ENCODE results near the gene LRRC74B.
"Not testable (repeated sequence)": the region's sequence is repeated elsewhere in the genome, so short reads cannot be mapped to it uniquely, and the experiment has no call there.

The LRRC74B gene

GRCh38 chr22:21039158-21039557 is 6.6 kb upstream of the LRRC74B start:
- DNase-seq (ENCODE audit: low read depth); H3K4me3 ChIP-seq (ENCODE audit: low read length); H3K9ac ChIP-seq (ENCODE audit: low read length); H3K36me3 ChIP-seq (ENCODE audit: control insufficient read depth, insufficient read depth, low read length, severe bottlenecking); H3K9me3 ChIP-seq (ENCODE audit: control insufficient read depth, low read length); H3K27me3 ChIP-seq (replicated peaks; ENCODE audit: control insufficient read depth, insufficient read depth, low read length): not testable (repeated sequence)
- peaks cover 31% of the 10 kb centered on the region for H3K4me1 ChIP-seq (ENCODE audit: control insufficient read depth, insufficient read depth, low read length)

GRCh38 chr22:21041937-21042336 is 3.8 kb upstream of the LRRC74B start:
- Histone ChIP-seq H3K36me3 (ENCODE audit: control insufficient read depth, insufficient read depth, low read length, severe bottlenecking) (no peaks in the 10 kb centered on the region), H3K9ac (ENCODE audit: low read length) (no peak overlapping the region), H3K4me1 (ENCODE audit: control insufficient read depth, insufficient read depth, low read length) (peaks cover 34% of the 10 kb centered on the region), H3K4me3 (ENCODE audit: low read length) (no peak overlapping the region), H3K27me3 (replicated peaks; ENCODE audit: control insufficient read depth, insufficient read depth, low read length) (no peaks in the 10 kb centered on the region), H3K9me3 (ENCODE audit: control insufficient read depth, low read length) (no peaks in the 10 kb centered on the region)
- DNase-seq (ENCODE audit: low read depth), result peak; percentile 57

DNA sequence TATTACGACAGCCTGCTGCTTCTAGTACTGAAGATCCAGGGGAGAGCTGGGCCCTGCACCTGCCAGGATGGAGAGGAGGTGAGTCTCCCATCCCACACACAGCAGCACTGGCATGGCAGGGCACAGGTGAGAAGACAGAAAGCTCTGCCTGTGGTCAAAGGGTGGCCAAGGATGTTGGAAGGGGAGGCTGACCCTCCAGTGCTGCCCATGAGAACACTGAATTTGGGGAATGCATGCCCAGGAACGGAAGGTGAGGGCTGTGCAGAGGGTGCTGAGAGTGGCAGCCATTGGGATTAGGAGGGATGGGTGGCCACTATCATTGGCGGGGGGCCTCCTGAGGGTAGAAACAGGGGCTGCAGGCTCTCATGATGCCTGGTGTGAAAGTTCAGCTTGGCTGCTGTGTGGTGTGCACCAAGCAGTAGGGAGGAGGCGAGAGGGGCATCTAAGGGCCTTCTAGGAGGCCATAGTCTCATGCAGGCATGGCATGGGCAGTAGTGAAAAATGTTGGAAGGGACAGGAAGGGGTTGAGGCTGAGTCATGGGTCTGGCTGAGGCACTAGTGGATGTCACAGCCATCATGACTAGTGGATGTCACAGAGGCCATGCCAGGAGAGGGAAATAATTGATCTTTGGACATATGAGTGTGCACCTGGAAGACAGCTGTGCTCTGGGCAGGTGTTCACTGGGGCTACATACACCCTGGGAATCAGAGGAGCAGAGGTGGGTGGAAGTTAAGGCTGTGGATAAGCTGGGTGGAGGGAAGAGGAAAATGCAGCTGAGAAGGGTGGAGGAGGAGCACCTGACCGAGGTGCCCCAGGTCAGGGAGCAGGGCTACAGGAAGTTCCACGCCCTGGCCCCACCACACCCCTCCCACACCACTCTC is 2.5 kb upstream of the LRRC74B start:
- no peak for DNase-seq (ENCODE audit: low read depth)
- Histone ChIP-seq H3K4me3 (ENCODE audit: low read length) (no peak overlapping the region), H3K9ac (ENCODE audit: low read length) (no peak overlapping the region), H3K4me1 (ENCODE audit: control insufficient read depth, insufficient read depth, low read length) (peaks cover 25% of the 10 kb centered on the region), H3K9me3 (ENCODE audit: control insufficient read depth, low read length) (no peaks in the 10 kb centered on the region), H3K27me3 (replicated peaks; ENCODE audit: control insufficient read depth, insufficient read depth, low read length) (peaks cover 3% of the 10 kb centered on the region), H3K36me3 (ENCODE audit: control insufficient read depth, insufficient read depth, low read length, severe bottlenecking) (no peaks in the 10 kb centered on the region)

DNA sequence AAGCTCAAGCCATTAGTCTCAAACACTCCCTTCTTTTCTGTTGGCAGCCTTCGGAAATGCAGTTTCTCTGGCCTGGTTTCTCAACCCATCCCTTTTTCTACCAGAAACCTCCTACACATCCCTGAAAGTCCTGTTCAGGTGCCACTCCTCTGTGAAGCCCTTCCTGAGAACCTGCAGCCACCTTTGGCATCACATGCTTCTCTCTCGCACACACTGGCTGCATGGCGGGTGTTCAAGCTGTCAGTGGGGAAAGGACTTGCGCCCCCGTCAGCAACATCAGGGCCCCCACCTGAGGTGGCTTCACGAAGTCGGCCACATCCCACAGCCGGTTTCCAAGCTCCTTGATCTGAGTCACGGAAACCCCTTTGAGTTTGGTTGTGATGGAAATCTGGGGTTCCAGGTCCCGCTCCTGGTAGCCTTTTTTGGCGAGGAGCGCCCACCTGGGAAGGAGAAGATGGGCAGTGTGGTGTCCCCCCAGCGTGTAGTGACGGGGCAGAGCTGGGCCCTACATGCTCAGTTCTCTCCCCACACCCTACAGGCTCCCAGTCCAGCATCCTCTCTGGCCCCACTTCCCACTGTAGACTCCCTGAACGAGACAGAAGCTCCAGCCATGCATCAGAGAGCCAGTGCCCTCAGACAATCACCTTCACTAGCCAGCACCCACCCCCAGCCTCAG is 1.7 kb upstream of the LRRC74B start:
- Histone ChIP-seq H3K9ac (ENCODE audit: low read length) (no peak overlapping the region), H3K36me3 (ENCODE audit: control insufficient read depth, insufficient read depth, low read length, severe bottlenecking) (no peaks in the 10 kb centered on the region), H3K27me3 (replicated peaks; ENCODE audit: control insufficient read depth, insufficient read depth, low read length) (peaks cover 5% of the 10 kb centered on the region), H3K4me3 (ENCODE audit: low read length) (no peak overlapping the region), H3K4me1 (ENCODE audit: control insufficient read depth, insufficient read depth, low read length) (peaks cover 19% of the 10 kb centered on the region), H3K9me3 (ENCODE audit: control insufficient read depth, low read length) (no peaks in the 10 kb centered on the region)
- no peak for DNase-seq (ENCODE audit: low read depth)

DNA sequence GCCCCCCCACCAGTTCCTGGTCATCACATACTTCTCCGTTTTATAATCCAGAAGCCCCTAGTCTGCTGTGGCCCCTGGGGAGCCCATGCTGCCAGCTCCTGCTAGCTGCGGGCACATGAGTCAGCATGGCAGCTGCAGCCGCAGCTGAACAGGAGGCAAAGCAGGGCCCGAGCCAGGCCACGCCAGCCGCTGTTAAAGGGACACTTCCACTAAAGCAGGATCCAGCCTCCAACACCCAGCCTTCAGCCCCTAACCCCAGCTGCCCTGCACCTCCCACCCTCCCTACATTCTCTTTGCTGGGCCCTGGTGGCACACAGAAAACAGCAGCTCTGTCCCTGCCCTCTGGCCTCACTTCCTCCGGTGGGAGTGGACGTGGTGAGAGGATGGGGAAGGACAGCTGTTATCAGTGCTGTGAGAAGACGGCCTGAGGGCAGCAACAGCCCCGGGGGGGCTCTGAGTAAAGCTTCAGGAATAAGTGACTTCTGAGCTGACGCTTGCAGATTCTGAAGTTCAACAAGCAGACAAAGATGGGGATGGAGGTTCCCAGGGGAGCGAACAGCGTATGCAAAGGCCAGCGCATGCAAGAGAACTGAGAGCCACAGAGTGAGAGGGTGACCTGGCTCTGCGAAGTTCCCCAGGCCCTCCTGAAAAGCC is 688 bp upstream of the LRRC74B start:
- Histone ChIP-seq H3K9ac (ENCODE audit: low read length) (peak overlapping the region; percentile 20), H3K4me1 (ENCODE audit: control insufficient read depth, insufficient read depth, low read length) (peaks cover 19% of the 10 kb centered on the region), H3K4me3 (ENCODE audit: low read length) (peak overlapping the region; percentile 68), H3K9me3 (ENCODE audit: control insufficient read depth, low read length) (no peaks in the 10 kb centered on the region), H3K27me3 (replicated peaks; ENCODE audit: control insufficient read depth, insufficient read depth, low read length) (peaks cover 5% of the 10 kb centered on the region), H3K36me3 (ENCODE audit: control insufficient read depth, insufficient read depth, low read length, severe bottlenecking) (no peaks in the 10 kb centered on the region)
- DNase-seq (ENCODE audit: low read depth), result peak; percentile 60

- H3K27me3 ChIP-seq (replicated peaks; ENCODE audit: control insufficient read depth, insufficient read depth, low read length), result peaks cover 5% of the 10 kb centered on the region
- H3K36me3 ChIP-seq (ENCODE audit: control insufficient read depth, insufficient read depth, low read length, severe bottlenecking), result no peaks in the 10 kb centered on the region
- no peak overlapping the region for H3K9ac ChIP-seq (ENCODE audit: low read length)
- no peaks in the 10 kb centered on the region for H3K9me3 ChIP-seq (ENCODE audit: control insufficient read depth, low read length)
- H3K4me3 ChIP-seq (ENCODE audit: low read length), result no peak overlapping the region
- DNase-seq (ENCODE audit: low read depth), result no peak
- H3K4me1 ChIP-seq (ENCODE audit: control insufficient read depth, insufficient read depth, low read length), result peaks cover 19% of the 10 kb centered on the region
Measured at GRCh38 chr22:21047035-21047661, 1.4 kb downstream of the LRRC74B start.

DNA sequence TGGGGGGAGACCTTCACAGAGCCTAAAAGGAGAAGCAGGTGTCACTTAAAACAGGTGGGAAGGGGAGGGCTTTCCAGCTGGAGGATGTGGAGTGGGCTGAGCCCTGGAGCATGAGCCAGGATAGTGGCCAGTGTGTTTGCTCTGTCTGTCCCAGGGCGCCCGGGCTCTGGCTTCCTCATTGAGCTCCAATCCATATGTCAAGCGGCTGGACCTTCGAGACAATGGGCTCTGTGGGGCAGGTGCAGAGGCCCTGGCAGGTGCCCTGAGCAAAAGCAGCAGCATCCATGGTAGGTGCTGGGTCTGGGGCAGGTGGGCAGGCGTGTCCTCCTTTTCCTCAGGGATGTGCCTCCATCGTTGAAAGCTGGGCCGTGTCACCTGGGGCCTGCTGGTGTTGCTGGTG is 2.0 kb downstream of the LRRC74B start:
- Histone ChIP-seq H3K4me3 (ENCODE audit: low read length) (no peak overlapping the region), H3K27me3 (replicated peaks; ENCODE audit: control insufficient read depth, insufficient read depth, low read length) (peaks cover 11% of the 10 kb centered on the region), H3K4me1 (ENCODE audit: control insufficient read depth, insufficient read depth, low read length) (peaks cover 19% of the 10 kb centered on the region), H3K36me3 (ENCODE audit: control insufficient read depth, insufficient read depth, low read length, severe bottlenecking) (no peaks in the 10 kb centered on the region), H3K9me3 (ENCODE audit: control insufficient read depth, low read length) (no peaks in the 10 kb centered on the region), H3K9ac (ENCODE audit: low read length) (no peak overlapping the region)
- DNase-seq (ENCODE audit: low read depth), result no peak

DNA sequence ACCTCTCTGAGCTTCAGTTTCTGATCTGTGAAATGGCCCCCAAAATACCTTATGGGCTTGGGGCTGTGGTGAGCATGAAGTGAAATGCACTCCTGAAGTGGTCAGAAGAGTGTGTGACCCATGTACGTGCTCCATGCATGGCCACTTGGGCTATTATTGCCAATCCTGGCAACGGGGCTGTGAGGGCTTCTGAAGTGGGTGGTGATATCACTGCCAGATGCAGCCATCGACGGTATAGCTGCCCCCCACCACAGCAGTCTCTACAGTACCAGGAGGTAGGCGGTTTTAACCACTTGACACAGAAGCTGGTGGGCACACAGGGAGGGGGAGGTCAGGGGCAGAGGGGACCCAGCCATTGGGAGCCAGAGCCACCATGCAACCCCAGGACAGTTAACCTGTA is 2.7 kb downstream of the LRRC74B start:
- not testable (repeated sequence) for H3K9me3 ChIP-seq (ENCODE audit: control insufficient read depth, low read length); H3K4me3 ChIP-seq (ENCODE audit: low read length); DNase-seq (ENCODE audit: low read depth); H3K36me3 ChIP-seq (ENCODE audit: control insufficient read depth, insufficient read depth, low read length, severe bottlenecking); H3K9ac ChIP-seq (ENCODE audit: low read length)
- Histone ChIP-seq H3K4me1 (ENCODE audit: control insufficient read depth, insufficient read depth, low read length) (peaks cover 19% of the 10 kb centered on the region), H3K27me3 (replicated peaks; ENCODE audit: control insufficient read depth, insufficient read depth, low read length) (peaks cover 14% of the 10 kb centered on the region)

DNA sequence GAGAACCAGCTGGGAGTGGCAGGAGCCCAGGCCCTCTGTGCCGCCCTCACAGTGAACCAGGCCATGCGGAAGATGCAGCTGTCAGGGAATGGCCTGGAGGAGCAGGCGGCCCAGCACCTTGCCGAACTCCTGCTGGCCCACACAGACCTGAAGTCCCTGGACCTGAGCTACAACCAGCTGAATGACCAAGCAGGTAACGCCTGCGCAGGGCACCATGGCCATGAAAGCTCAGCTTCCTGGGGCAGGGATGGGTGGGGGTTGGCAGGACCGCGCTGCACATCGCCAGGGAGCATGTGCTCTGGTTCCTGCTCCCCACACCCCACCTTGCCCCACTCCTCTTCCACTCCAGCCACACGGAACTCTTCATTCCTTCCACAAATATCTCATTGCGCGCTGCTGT is 3.2 kb downstream of the LRRC74B start:
- H3K9ac ChIP-seq (ENCODE audit: low read length); H3K9me3 ChIP-seq (ENCODE audit: control insufficient read depth, low read length); H3K4me3 ChIP-seq (ENCODE audit: low read length); DNase-seq (ENCODE audit: low read depth); H3K36me3 ChIP-seq (ENCODE audit: control insufficient read depth, insufficient read depth, low read length, severe bottlenecking): not testable (repeated sequence)
- peaks cover 18% of the 10 kb centered on the region for H3K27me3 ChIP-seq (replicated peaks; ENCODE audit: control insufficient read depth, insufficient read depth, low read length)
- peaks cover 16% of the 10 kb centered on the region for H3K4me1 ChIP-seq (ENCODE audit: control insufficient read depth, insufficient read depth, low read length)

DNA sequence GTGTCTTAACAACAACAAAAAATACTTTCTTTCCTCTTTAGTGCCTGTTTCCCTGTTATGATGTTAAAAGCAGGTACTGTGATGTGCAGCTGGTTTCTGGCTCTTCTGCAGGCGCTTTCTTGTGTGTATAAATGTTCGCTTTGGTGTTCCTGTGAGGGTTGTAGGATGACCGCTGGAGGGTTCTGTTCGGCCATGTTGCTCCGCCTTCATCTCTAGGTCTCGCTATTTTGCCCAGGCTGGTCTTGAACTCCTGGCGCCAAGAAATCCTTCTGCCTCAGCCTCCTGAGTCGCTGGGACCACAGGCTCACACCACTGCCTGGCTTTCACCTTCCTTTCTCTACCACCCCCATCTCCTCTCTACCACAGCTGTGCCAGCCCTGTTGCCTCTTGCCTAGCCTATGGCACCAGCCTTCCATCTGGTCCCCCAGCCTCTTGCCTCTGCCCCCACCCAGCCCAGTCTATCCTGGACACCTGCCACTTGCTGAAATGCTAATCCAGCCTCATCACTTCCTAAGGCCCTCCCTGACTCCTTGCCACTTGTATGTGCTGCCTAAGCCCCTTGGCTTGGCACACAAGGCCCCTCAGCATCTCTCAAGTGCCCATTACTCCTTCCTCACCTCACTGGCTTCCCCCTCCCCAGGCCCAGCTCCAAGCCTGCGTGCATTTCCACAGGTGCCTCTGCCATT is 5.5 kb downstream of the LRRC74B start:
- H3K4me3 ChIP-seq (ENCODE audit: low read length), result no peak overlapping the region
- no peaks in the 10 kb centered on the region for H3K36me3 ChIP-seq (ENCODE audit: control insufficient read depth, insufficient read depth, low read length, severe bottlenecking)
- peaks cover 36% of the 10 kb centered on the region for H3K27me3 ChIP-seq (replicated peaks; ENCODE audit: control insufficient read depth, insufficient read depth, low read length)
- no peaks in the 10 kb centered on the region for H3K4me1 ChIP-seq (ENCODE audit: control insufficient read depth, insufficient read depth, low read length)
- no peaks in the 10 kb centered on the region for H3K9me3 ChIP-seq (ENCODE audit: control insufficient read depth, low read length)
- H3K9ac ChIP-seq (ENCODE audit: low read length), result no peak overlapping the region
- no peak for DNase-seq (ENCODE audit: low read depth)

Measured in adipocyte (in vitro differentiated cells).